Lower leg skin (tissue), 4 donors: Measurements from ENCODE around the gene GPR61. TPM values are rescaled to one million over a fixed set of nuclear protein-coding genes. Genes with fewer than 3 reads are reported as not detected.

ENCODE experiments used
- DNase-seq, 2 donors: peaks; one replicate each; pipeline ENCODE4 v3.0.0-alpha.2; 2019; ENCODE audit warnings: low spot score in 2 of 2
- H3K4me3 ChIP-seq: fragments of 200-600 bp; sonication (generic); 2 replicates; pipeline ENCODE4 v1.5.1; 2017; ENCODE audit warnings: mild to moderate bottlenecking, low read depth; ENCODE audit not compliant: poor library complexity, severe bottlenecking
- POLR2A ChIP-seq, 2 donors: fragments of 450-650 bp; IDR thresholded peaks; one replicate each; pipeline ENCODE4 v1.6.1; 2016 to 2017; ENCODE audit warnings: antibody characterized with exemption in 2 of 2, mild to moderate bottlenecking in 1 of 2, moderate library complexity in 1 of 2
- WGBS, 2 donors: methylation state at CpG; one replicate each; pipeline ENCODE4 v1.1.5; 2018; 5-methylcytosine and 5-hydroxymethylcytosine counted together
- intact Hi-C: fragments of 100-400 bp; cut with DNase I; formaldehyde crosslinking; loops from one replicate; pipeline ENCODE4 v1.15.0; 2023; ENCODE audit warnings: low total_unique reads
- total RNA-seq, 4 donors: library from RNA; depleted of rRNA; stranded (reverse); fragments of >200 nt; gene quantifications; one replicate each; pipeline ENCODE4 v1.1.0, GENCODE V29; 2016
- TF ChIP-seq, protein P1 (sequence below), 3 donors: fragments of 450-650 bp; IDR thresholded peaks; one replicate each; pipeline ENCODE4 v1.5.1; 2016; ENCODE audit warnings: antibody characterized with exemption in 3 of 3, mild to moderate bottlenecking in 3 of 3, moderate library complexity in 2 of 3

The GPR61 gene
- total RNA-seq, 4 donors from 2014 or later = 1.0 TPM; not detected in 3

DNA sequence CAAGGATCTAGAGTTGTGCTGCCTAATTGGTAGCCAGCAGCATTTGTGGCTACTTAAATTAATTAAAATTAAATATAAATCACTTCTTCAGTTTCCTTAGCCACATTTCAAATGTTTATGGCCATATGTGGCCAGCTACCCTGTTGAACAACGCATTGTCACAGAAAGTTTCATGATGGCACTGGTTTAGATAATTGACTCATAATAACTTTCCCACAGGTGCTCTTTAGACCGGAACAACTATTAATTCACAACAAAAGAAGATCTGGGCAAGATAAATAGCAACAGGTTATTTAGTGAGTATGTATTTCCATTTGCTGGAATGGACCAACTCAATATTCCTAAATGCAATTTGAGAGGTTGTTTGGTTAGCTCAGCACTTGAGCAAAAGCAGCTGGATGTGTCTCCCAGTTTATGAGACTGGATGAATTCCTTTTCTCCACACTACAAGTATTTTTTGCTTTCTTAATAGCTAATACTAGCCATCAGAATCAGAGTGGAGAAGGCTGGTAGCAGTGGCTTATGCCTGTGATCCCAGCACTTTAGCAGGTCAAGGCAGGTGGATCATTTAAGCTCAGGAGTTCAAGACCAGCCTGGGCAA lies 26.5 kb upstream of the GPR61 start:
- intact Hi-C loops = no loop called here
- 74 to 75% methylated on average over 2 of the region's 2 CpGs for WGBS, 2 donors

DNA sequence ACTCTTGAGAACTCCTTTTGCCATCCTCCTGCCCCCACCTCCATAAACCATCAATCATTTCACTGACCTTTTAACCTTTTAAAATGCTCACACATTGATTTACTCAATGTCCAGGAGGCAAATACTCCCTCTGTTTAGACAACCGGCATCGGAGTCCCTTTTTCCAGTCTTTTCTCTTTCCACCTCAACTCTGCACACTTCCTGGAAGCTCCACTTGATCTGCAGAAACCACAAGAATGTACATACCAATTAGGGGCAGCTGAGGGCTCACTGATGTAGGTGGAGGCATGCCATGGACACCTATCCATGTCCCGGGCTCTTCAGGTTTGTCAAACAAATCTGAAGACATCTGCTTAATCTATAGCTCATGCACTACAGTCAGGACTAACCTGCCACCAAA lies 24.8 kb upstream of the GPR61 start:
- H3K4me3 ChIP-seq = no peak overlapping the region
- DNase-seq = no peak
- WGBS, 2 donors = 68 to 83% methylated on average over 3 of the region's 3 CpGs
- intact Hi-C loops = no loop called here
- TF ChIP-seq, protein P1, sequence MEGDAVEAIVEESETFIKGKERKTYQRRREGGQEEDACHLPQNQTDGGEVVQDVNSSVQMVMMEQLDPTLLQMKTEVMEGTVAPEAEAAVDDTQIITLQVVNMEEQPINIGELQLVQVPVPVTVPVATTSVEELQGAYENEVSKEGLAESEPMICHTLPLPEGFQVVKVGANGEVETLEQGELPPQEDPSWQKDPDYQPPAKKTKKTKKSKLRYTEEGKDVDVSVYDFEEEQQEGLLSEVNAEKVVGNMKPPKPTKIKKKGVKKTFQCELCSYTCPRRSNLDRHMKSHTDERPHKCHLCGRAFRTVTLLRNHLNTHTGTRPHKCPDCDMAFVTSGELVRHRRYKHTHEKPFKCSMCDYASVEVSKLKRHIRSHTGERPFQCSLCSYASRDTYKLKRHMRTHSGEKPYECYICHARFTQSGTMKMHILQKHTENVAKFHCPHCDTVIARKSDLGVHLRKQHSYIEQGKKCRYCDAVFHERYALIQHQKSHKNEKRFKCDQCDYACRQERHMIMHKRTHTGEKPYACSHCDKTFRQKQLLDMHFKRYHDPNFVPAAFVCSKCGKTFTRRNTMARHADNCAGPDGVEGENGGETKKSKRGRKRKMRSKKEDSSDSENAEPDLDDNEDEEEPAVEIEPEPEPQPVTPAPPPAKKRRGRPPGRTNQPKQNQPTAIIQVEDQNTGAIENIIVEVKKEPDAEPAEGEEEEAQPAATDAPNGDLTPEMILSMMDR (IDR thresholded peaks at IDR 0.05) = no peak
- no peak for TF ChIP-seq POLR2A (IDR thresholded peaks at IDR 0.05)

More for the DNA sequence above, 26.5 kb upstream of the GPR61 start:
- no peak for TF ChIP-seq POLR2A (IDR thresholded peaks at IDR 0.05)
- TF ChIP-seq, protein P1 (IDR thresholded peaks at IDR 0.05) = no peak
- no peak for DNase-seq
- H3K4me3 ChIP-seq = no peak overlapping the region

DNA sequence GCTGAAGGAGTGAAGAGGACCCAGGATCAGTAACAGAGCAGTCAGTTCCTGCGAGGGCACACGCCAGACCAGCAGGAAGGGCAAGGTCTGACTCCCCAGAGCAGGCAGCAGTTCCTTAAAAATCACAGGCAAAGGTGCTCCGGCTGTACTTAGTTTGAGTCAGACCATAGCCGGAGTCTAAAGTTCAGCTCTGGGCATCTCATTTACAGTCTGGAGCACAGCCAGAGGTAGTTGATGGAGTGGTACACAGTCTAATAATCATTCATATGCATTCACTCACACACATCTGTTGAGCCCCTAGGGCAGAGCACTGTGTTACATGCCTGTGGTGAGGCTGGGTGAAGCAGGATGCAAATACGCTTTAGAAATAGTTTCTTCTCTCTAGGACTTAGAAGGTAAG lies 22.8 kb upstream of the GPR61 start:
- no peak for TF ChIP-seq POLR2A (IDR thresholded peaks at IDR 0.05)
- TF ChIP-seq, protein P1 (IDR thresholded peaks at IDR 0.05) = no peak
- intact Hi-C loops = no loop called here
- H3K4me3 ChIP-seq = no peak overlapping the region
- WGBS, 2 donors = 87 to 89% methylated on average over 5 of the region's 5 CpGs
- no peak for DNase-seq

DNA sequence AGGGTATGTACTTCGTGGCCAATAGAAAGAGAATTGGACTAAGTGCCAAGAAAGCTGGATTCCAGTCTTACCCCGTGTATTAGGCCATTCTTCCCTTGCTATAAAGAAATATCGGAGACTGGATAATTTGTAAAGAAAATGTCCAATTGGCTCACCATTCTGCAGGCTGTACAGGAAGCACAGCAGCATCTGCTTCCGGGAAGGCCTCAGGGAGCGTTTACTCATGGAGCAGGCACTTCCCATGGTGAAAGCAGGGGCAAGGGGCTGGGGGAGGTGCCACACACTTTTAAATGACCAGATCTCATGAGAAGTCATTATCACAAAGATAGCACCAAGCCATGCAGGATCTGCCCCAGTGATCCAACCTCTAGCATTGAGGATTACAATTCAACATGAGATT lies 22.3 kb upstream of the GPR61 start:
- no peak for DNase-seq
- WGBS, 2 donors = 79 to 88% methylated on average over 5 of the region's 5 CpGs
- TF ChIP-seq POLR2A (IDR thresholded peaks at IDR 0.05) = no peak
- TF ChIP-seq, protein P1 (IDR thresholded peaks at IDR 0.05) = no peak
- intact Hi-C loops = no loop called here
- H3K4me3 ChIP-seq = no peak overlapping the region

DNA sequence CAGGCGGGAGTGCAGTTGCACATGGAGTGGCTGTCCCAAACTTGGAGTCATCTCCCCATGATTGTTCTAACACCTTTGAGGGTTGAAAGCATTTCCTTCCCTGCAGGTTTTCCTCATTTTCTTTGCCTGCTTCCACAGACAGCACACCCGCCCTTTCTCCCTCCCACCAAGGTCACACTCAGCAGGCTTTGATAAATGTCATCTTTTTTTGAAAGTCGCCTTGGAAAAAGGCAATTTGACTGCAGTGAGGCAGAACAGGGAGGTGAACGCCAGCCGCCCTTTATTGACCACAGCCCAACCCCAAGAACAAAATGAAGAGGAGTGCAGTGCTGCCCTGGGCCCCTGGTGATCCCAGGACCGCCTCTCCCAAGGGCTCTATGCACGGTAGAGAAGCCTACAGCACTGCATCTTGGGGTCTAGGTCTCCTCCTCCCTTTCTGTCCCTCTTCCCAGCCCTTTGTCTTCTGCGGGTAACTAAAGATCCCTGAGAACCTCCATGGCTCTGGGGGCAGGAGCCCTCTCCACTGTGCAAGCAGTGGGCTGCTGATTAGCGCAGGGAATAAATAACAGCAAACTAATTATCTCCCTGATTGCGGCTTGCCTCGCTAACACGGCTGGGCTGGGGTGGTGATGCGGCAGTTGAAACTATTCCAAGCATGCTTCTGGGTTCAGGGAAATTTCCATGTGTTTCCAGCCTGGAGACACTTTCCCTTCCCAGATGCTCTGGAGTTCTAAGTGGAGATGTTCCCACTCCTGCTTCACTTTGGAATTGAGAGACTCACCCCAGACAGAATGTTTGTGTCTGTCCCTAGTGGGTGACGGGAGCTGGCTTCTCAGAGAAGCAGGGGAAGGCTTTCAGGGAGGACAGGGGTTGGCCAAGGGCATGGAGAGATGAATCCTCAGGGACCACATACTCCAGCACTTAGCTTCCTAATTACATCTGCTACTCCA lies 18.4 kb upstream of the GPR61 start:
- intact Hi-C loops = no loop called here
- H3K4me3 ChIP-seq = no peak overlapping the region
- DNase-seq = no peak
- no peak for TF ChIP-seq POLR2A (IDR thresholded peaks at IDR 0.05)
- TF ChIP-seq, protein P1 (IDR thresholded peaks at IDR 0.05) = no peak
- 65 to 66% methylated on average over 14 of the region's 14 CpGs for WGBS, 2 donors
